ENCODE results near the gene MRPL23. TPM values are rescaled to one million over a fixed set of nuclear protein-coding genes. Genes with fewer than 3 reads are reported as not detected.

Gene MRPL23
- total and polyA plus RNA-seq, 2 experiments from 2014 or later: 54.0 to 54.8 TPM

GRCh38 chr11:1948389-1948788 is 1.3 kb downstream of the MRPL23 start:
- no peak overlapping the region for H3K4me2 ChIP-seq
- H3K9me2 ChIP-seq (replicated peaks; ENCODE audit: insufficient read depth): no peaks in the 10 kb centered on the region
- no peak overlapping the region for H2AFZ ChIP-seq
- no CpG with 5 or more reads among the region's 11 CpGs for WGBS (ENCODE audit: low lambda C conversion rate, missing lambda C conversion rate)
- no peak overlapping the region for H3K4me3 ChIP-seq
- no peaks in the 10 kb centered on the region for H3K36me3 ChIP-seq (replicated peaks; ENCODE audit: insufficient read depth, low read depth)
- H4K20me1 ChIP-seq (ENCODE audit: insufficient read depth, poor library complexity, severe bottlenecking): no peaks in the 10 kb centered on the region
- H3K9me3 ChIP-seq (ENCODE audit: low read depth): no peaks in the 10 kb centered on the region
- no peak overlapping the region for H3K27ac ChIP-seq
- H3K27me3 ChIP-seq: no peaks in the 10 kb centered on the region
- no peaks in the 10 kb centered on the region for H3K4me1 ChIP-seq (ENCODE audit: insufficient read depth)
- TF ChIP-seq EZH2phosphoT487 (IDR thresholded peaks at IDR 0.05; ENCODE audit: low read depth, severe bottlenecking, unreplicated experiment) (no peak), EZH2 (IDR thresholded peaks at IDR 0.05; ENCODE audit: borderline replicate concordance) (no peak), CTCF (IDR thresholded peaks at IDR 0.05; ENCODE audit: poor library complexity) (no peak)
- no peaks in the 10 kb centered on the region for H3K79me2 ChIP-seq
- no peak for DNase-seq (ENCODE audit: low spot score)

- no CpG with 5 or more reads among the region's 6 CpGs for WGBS (ENCODE audit: low lambda C conversion rate, missing lambda C conversion rate)
- Histone ChIP-seq H3K79me2 (no peaks in the 10 kb centered on the region), H4K20me1 (ENCODE audit: insufficient read depth, poor library complexity, severe bottlenecking) (no peaks in the 10 kb centered on the region), H3K27me3 (no peaks in the 10 kb centered on the region), H3K4me1 (ENCODE audit: insufficient read depth) (no peaks in the 10 kb centered on the region), H3K36me3 (replicated peaks; ENCODE audit: insufficient read depth, low read depth) (no peaks in the 10 kb centered on the region), H3K4me2 (no peak overlapping the region), H3K9me2 (replicated peaks; ENCODE audit: insufficient read depth) (no peaks in the 10 kb centered on the region), H3K9me3 (ENCODE audit: low read depth) (no peaks in the 10 kb centered on the region), H2AFZ (no peak overlapping the region), H3K4me3 (no peak overlapping the region), H3K27ac (no peak overlapping the region)
- DNase-seq (ENCODE audit: low spot score): no peak
- TF ChIP-seq EZH2 (IDR thresholded peaks at IDR 0.05; ENCODE audit: borderline replicate concordance) (no peak), CTCF (IDR thresholded peaks at IDR 0.05; ENCODE audit: poor library complexity) (no peak), EZH2phosphoT487 (IDR thresholded peaks at IDR 0.05; ENCODE audit: low read depth, severe bottlenecking, unreplicated experiment) (no peak)
These were observed 2.2 kb downstream of the MRPL23 start for GRCh38 chr11:1949302-1949701.

- no peak for DNase-seq (ENCODE audit: low spot score)
- H3K27me3 ChIP-seq: no peaks in the 10 kb centered on the region
- no peaks in the 10 kb centered on the region for H3K79me2 ChIP-seq
- WGBS (ENCODE audit: low lambda C conversion rate, missing lambda C conversion rate): no CpG with 5 or more reads among the region's 15 CpGs
- no peak for TF ChIP-seq EZH2 (IDR thresholded peaks at IDR 0.05; ENCODE audit: borderline replicate concordance)
- no peak for TF ChIP-seq EZH2phosphoT487 (IDR thresholded peaks at IDR 0.05; ENCODE audit: low read depth, severe bottlenecking, unreplicated experiment)
- TF ChIP-seq CTCF (IDR thresholded peaks at IDR 0.05; ENCODE audit: poor library complexity): no peak
- H4K20me1 ChIP-seq (ENCODE audit: insufficient read depth, poor library complexity, severe bottlenecking): no peaks in the 10 kb centered on the region
- no peak overlapping the region for H3K27ac ChIP-seq
- H3K4me1 ChIP-seq (ENCODE audit: insufficient read depth): no peaks in the 10 kb centered on the region
- H3K9me3 ChIP-seq (ENCODE audit: low read depth): no peaks in the 10 kb centered on the region
- H3K36me3 ChIP-seq (replicated peaks; ENCODE audit: insufficient read depth, low read depth): no peaks in the 10 kb centered on the region
- no peaks in the 10 kb centered on the region for H3K9me2 ChIP-seq (replicated peaks; ENCODE audit: insufficient read depth)
- H3K4me3 ChIP-seq: no peak overlapping the region
- no peak overlapping the region for H3K4me2 ChIP-seq
- H2AFZ ChIP-seq: no peak overlapping the region
These were observed 2.8 kb downstream of the MRPL23 start for GRCh38 chr11:1949922-1950321.

All from hepatocyte (in vitro differentiated cells).